ENCODE results near the gene CCND1. TPM values are rescaled to one million over a fixed set of nuclear protein-coding genes. Genes with fewer than 3 reads are reported as not detected.

The CCND1 gene
- total and polyA plus RNA-seq, 3 donors from 2014 or later, result 8.8 to 16.4 (median 13.7) TPM

DNA sequence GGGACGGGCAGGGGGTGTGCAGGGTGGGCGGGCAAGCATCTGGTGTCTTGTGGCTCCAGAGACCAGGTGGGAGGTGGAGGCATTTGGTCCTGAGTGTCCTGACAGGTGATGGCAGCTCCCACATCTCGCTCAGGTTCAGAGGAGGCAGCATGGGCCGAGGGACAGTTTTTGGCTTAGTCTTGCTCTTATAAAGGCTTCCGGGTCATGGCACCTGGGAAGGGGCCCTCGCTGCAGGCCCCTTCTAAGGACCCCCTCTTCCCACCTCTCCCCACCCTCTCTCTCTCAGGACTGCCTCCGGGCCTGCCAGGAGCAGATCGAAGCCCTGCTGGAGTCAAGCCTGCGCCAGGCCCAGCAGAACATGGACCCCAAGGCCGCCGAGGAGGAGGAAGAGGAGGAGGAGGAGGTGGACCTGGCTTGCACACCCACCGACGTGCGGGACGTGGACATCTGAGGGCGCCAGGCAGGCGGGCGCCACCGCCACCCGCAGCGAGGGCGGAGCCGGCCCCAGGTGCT, 9.9 kb downstream of the CCND1 start:
- H3K27ac ChIP-seq, result no peak overlapping the region
- no peak for TF ChIP-seq POLR2A (IDR thresholded peaks at IDR 0.05)
- TF ChIP-seq, protein P1, sequence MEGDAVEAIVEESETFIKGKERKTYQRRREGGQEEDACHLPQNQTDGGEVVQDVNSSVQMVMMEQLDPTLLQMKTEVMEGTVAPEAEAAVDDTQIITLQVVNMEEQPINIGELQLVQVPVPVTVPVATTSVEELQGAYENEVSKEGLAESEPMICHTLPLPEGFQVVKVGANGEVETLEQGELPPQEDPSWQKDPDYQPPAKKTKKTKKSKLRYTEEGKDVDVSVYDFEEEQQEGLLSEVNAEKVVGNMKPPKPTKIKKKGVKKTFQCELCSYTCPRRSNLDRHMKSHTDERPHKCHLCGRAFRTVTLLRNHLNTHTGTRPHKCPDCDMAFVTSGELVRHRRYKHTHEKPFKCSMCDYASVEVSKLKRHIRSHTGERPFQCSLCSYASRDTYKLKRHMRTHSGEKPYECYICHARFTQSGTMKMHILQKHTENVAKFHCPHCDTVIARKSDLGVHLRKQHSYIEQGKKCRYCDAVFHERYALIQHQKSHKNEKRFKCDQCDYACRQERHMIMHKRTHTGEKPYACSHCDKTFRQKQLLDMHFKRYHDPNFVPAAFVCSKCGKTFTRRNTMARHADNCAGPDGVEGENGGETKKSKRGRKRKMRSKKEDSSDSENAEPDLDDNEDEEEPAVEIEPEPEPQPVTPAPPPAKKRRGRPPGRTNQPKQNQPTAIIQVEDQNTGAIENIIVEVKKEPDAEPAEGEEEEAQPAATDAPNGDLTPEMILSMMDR (IDR thresholded peaks at IDR 0.05), result no peak
- H3K4me1 ChIP-seq, result no peaks in the 10 kb centered on the region
- H3K4me3 ChIP-seq, result no peak overlapping the region
- no peak for DNase-seq
- no peaks in the 10 kb centered on the region for H3K36me3 ChIP-seq (ENCODE audit: low read depth, missing control alignments)
- 58 to 79% methylated on average over 13 to 23 of the region's 23 CpGs for WGBS, 2 donors
- no peaks in the 10 kb centered on the region for H3K9me3 ChIP-seq
- intact Hi-C loops (cut with DNase I; ENCODE audit: low total_unique reads), result no loop called here
- H3K27me3 ChIP-seq, result no peaks in the 10 kb centered on the region

DNA sequence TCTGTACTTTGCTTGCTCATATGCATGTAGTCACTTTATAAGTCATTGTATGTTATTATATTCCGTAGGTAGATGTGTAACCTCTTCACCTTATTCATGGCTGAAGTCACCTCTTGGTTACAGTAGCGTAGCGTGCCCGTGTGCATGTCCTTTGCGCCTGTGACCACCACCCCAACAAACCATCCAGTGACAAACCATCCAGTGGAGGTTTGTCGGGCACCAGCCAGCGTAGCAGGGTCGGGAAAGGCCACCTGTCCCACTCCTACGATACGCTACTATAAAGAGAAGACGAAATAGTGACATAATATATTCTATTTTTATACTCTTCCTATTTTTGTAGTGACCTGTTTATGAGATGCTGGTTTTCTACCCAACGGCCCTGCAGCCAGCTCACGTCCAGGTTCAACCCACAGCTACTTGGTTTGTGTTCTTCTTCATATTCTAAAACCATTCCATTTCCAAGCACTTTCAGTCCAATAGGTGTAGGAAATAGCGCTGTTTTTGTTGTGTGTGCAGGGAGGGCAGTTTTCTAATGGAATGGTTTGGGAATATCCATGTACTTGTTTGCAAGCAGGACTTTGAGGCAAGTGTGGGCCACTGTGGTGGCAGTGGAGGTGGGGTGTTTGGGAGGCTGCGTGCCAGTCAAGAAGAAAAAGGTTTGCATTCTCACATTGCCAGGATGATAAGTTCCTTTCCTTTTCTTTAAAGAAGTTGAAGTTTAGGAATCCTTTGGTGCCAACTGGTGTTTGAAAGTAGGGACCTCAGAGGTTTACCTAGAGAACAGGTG, 11.1 kb downstream of the CCND1 start:
- Histone ChIP-seq H3K4me3 (no peak overlapping the region), H3K4me1 (no peaks in the 10 kb centered on the region), H3K27ac (no peak overlapping the region), H3K9me3 (no peaks in the 10 kb centered on the region), H3K36me3 (ENCODE audit: low read depth, missing control alignments) (no peaks in the 10 kb centered on the region), H3K27me3 (no peaks in the 10 kb centered on the region)
- TF ChIP-seq, protein P1 (IDR thresholded peaks at IDR 0.05), result no peak
- TF ChIP-seq POLR2A (IDR thresholded peaks at IDR 0.05), result no peak
- intact Hi-C loops (cut with DNase I; ENCODE audit: low total_unique reads), result no loop called here
- WGBS, 2 donors, result 91% methylated on average over 15 of the region's 15 CpGs
- DNase-seq, result no peak

DNA sequence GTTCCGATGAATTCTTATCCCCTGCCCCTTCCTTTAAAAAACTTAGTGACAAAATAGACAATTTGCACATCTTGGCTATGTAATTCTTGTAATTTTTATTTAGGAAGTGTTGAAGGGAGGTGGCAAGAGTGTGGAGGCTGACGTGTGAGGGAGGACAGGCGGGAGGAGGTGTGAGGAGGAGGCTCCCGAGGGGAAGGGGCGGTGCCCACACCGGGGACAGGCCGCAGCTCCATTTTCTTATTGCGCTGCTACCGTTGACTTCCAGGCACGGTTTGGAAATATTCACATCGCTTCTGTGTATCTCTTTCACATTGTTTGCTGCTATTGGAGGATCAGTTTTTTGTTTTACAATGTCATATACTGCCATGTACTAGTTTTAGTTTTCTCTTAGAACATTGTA, 12.0 kb downstream of the CCND1 start:
- Histone ChIP-seq H3K9me3 (no peaks in the 10 kb centered on the region), H3K4me3 (no peak overlapping the region), H3K4me1 (no peaks in the 10 kb centered on the region), H3K36me3 (ENCODE audit: low read depth, missing control alignments) (no peaks in the 10 kb centered on the region), H3K27ac (no peak overlapping the region), H3K27me3 (no peaks in the 10 kb centered on the region)
- WGBS, 2 donors, result 72 to 74% methylated on average over 11 of the region's 11 CpGs
- intact Hi-C loops (cut with DNase I; ENCODE audit: low total_unique reads), result no loop called here
- TF ChIP-seq POLR2A (IDR thresholded peaks at IDR 0.05), result no peak
- TF ChIP-seq, protein P1 (IDR thresholded peaks at IDR 0.05), result no peak
- no peak for DNase-seq

DNA sequence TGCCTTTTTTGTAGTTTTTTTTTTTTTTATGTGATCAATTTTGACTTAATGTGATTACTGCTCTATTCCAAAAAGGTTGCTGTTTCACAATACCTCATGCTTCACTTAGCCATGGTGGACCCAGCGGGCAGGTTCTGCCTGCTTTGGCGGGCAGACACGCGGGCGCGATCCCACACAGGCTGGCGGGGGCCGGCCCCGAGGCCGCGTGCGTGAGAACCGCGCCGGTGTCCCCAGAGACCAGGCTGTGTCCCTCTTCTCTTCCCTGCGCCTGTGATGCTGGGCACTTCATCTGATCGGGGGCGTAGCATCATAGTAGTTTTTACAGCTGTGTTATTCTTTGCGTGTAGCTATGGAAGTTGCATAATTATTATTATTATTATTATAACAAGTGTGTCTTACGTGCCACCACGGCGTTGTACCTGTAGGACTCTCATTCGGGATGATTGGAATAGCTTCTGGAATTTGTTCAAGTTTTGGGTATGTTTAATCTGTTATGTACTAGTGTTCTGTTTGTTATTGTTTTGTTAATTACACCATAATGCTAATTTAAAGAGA, 12.5 kb downstream of the CCND1 start:
- DNase-seq, result no peak
- Histone ChIP-seq H3K9me3 (no peaks in the 10 kb centered on the region), H3K4me3 (no peak overlapping the region), H3K27me3 (no peaks in the 10 kb centered on the region), H3K4me1 (no peaks in the 10 kb centered on the region), H3K27ac (no peak overlapping the region), H3K36me3 (ENCODE audit: low read depth, missing control alignments) (no peaks in the 10 kb centered on the region)
- WGBS, 2 donors, result 94% methylated on average over 8 to 23 of the region's 23 CpGs
- intact Hi-C loops (cut with DNase I; ENCODE audit: low total_unique reads), result no loop called here
- TF ChIP-seq, protein P1 (IDR thresholded peaks at IDR 0.05), result no peak
- TF ChIP-seq POLR2A (IDR thresholded peaks at IDR 0.05), result no peak
